SK-N-SH (cell line): ENCODE results near the gene SNTG2. TPM values are rescaled to one million over a fixed set of nuclear protein-coding genes. Genes with fewer than 3 reads are reported as not detected.

ENCODE experiments used
- CTCF ChIA-PET: fragments of 300-600, 350-600 bp; formaldehyde crosslinking; extraction: SDS; loops from one replicate; lab custom pipeline; 2021; lab: Yijun Ruan, JAX
- POLR2A ChIA-PET: fragments of 350-600 bp; sonication (Branson Sonifier 250); formaldehyde crosslinking; extraction: SDS; loops from one replicate; lab custom pipeline; 2020; ENCODE audit warnings: antibody characterized with exemption, inconsistent platforms; lab: Yijun Ruan, JAX
- DNase-seq: peaks from one replicate; pipeline ENCODE4 v3.0.0; 2012
- H2AFZ ChIP-seq: fragments of 200-600 bp; sonication (generic); 2 replicates; pipeline ENCODE4 v1.8.1; 2016; ENCODE audit warnings: antibody characterized with exemption, mild to moderate bottlenecking, low read depth
- H3F3A ChIP-seq: fragments of 200-600 bp; sonication (generic); replicated peaks from 2 replicates; pipeline ENCODE3; 2016; ENCODE audit warnings: antibody characterized with exemption, mild to moderate bottlenecking; ENCODE audit not compliant: insufficient read depth
- H3K27ac ChIP-seq, 2 experiments: fragments of 200-500 bp in 1 of 2; fragments of 200-600 bp in 1 of 2; sonication (Bioruptor generic) in 1 of 2; sonication (generic), shearing (Covaris generic) in 1 of 2; 2 replicates each; pipeline versions ENCODE4 v1.5.1 to v1.6.1; 2014 to 2016; ENCODE audit warnings: low read depth in 2 of 2, inconsistent platforms in 1 of 2, low read length in 1 of 2, mild to moderate bottlenecking in 1 of 2, mixed read lengths in 1 of 2
- H3K27me3 ChIP-seq: fragments of 200-600 bp; sonication (generic), shearing (Covaris generic); 2 replicates; pipeline ENCODE4 v1.6.1; 2016; ENCODE audit warnings: mixed run types; ENCODE audit not compliant: insufficient read depth
- H3K36me3 ChIP-seq, 2 experiments: fragments of 200-500 bp in 1 of 2; fragments of 200-600 bp in 1 of 2; sonication (Bioruptor generic) in 1 of 2; sonication (generic) in 1 of 2; replicated peaks in 1 of 2; 2 replicates each; pipeline versions ENCODE3 to v1.5.1; 2014 to 2016; ENCODE audit warnings: low read length in 1 of 2, mild to moderate bottlenecking in 1 of 2; ENCODE audit not compliant: insufficient read depth in 2 of 2, control insufficient read depth in 1 of 2
- H3K4me1 ChIP-seq, 2 experiments: fragments of 200-500 bp in 1 of 2; fragments of 200-600 bp in 1 of 2; sonication (Bioruptor generic) in 1 of 2; sonication (generic), shearing (Covaris generic) in 1 of 2; 2 replicates each; pipeline versions ENCODE4 v1.5.1 to v1.6.1; 2014 to 2016; ENCODE audit warnings: low read depth in 1 of 2, low read length in 1 of 2, mixed run types in 1 of 2; ENCODE audit not compliant: insufficient read depth in 2 of 2, control insufficient read depth in 1 of 2
- H3K4me2 ChIP-seq: fragments of 200-600 bp; sonication (generic), shearing (Covaris generic); 2 replicates; pipeline ENCODE4 v1.6.1; 2017; ENCODE audit warnings: mixed run types
- H3K4me3 ChIP-seq, 2 experiments: fragments of 200-500 bp in 1 of 2; fragments of 200-600 bp in 1 of 2; sonication (Bioruptor generic) in 1 of 2; sonication (generic), shearing (Covaris generic) in 1 of 2; 2 replicates each; pipeline versions ENCODE4 v1.5.1 to v1.8.1; 2014 to 2016; ENCODE audit warnings: low read depth in 2 of 2, inconsistent platforms in 1 of 2, low read length in 1 of 2, mild to moderate bottlenecking in 1 of 2, mixed read lengths in 1 of 2, moderate library complexity in 1 of 2
- H3K79me2 ChIP-seq: fragments of 200-600 bp; sonication (generic); 2 replicates; pipeline ENCODE4 v1.8.1; 2017; ENCODE audit warnings: mild to moderate bottlenecking; ENCODE audit not compliant: insufficient read depth
- H3K9ac ChIP-seq: fragments of 200-600 bp; sonication (generic); 2 replicates; pipeline ENCODE4 v1.6.1; 2017; ENCODE audit warnings: mixed run types
- H3K9me2 ChIP-seq: fragments of 200-600 bp; sonication (generic); 2 replicates; pipeline ENCODE4 v1.6.1; 2017; ENCODE audit warnings: mixed run types
- H3K9me3 ChIP-seq: fragments of 200-600 bp; sonication (generic); 2 replicates; pipeline ENCODE4 v1.6.1; 2017; ENCODE audit warnings: mixed run types, mild to moderate bottlenecking, moderate library complexity
- H4K20me1 ChIP-seq: fragments of 200-600 bp; sonication (generic); 2 replicates; pipeline ENCODE4 v1.6.1; 2017; ENCODE audit warnings: mild to moderate bottlenecking, mixed run types; ENCODE audit not compliant: insufficient read depth
- JUND ChIP-seq: IDR thresholded peaks from 2 replicates; pipeline ENCODE4 v1.4.0; 2012
- MXI1 ChIP-seq: IDR thresholded peaks from 2 replicates; pipeline ENCODE4 v1.6.1; 2012; ENCODE audit warnings: mild to moderate bottlenecking, low read depth, low read length, improper control_type of control experiment
- PBX3 ChIP-seq: IDR thresholded peaks from 2 replicates; pipeline ENCODE4; 2012
- RAD21 ChIP-seq: IDR thresholded peaks from 2 replicates; pipeline ENCODE4 v1.6.1; 2012; ENCODE audit warnings: mild to moderate bottlenecking, low read length
- RXRA ChIP-seq: IDR thresholded peaks from 2 replicates; pipeline ENCODE4 v1.4.0; 2012; ENCODE audit warnings: low read depth, mild to moderate bottlenecking, borderline replicate concordance
- SMC3 ChIP-seq: IDR thresholded peaks from 2 replicates; pipeline ENCODE4 v1.6.1; 2012; ENCODE audit warnings: low read depth, low read length, improper control_type of control experiment
- WGBS: methylation state at CpG from one replicate; pipeline ENCODE4 v1.1.6; 2017; ENCODE audit warnings: low lambda C conversion rate; 5-methylcytosine and 5-hydroxymethylcytosine counted together
- polyA plus RNA-seq, 3 experiments: library from polyadenylated mRNA; depleted of rRNA; stranded (reverse); fragments of >200 nt; gene quantifications; 2 replicates each; pipeline ENCODE4 v1.2.3, GENCODE V29; 2012
- TF ChIP-seq, protein P1 (sequence below): fragments of 150-350 bp; IDR thresholded peaks from 2 replicates; pipeline ENCODE4 v1.6.1; 2016; ENCODE audit warnings: mild to moderate bottlenecking, low read depth, low read length
- TF ChIP-seq, protein P2 (sequence below): IDR thresholded peaks from 2 replicates; pipeline ENCODE4 v1.4.0; 2012; ENCODE audit warnings: low read depth

SNTG2 gene
- polyA plus RNA-seq, 1 of the 3 experiments (the other 2 are of a cell fraction), result not detected

GRCh38 chr2:1406434-1406833, 455.8 kb downstream of the SNTG2 start:
- H3K4me1 ChIP-seq, result peaks cover 0 to 2% of the 10 kb centered on the region in 2 experiments; a peak in 1 of 4 replicates
- no peaks in the 10 kb centered on the region for H3K79me2 ChIP-seq
- no peak overlapping the region for H2AFZ ChIP-seq
- H3K4me3 ChIP-seq, result no peak overlapping the region
- H3K9me3 ChIP-seq, result no peaks in the 10 kb centered on the region
- POLR2A ChIA-PET, result no interaction called here
- TF ChIP-seq PBX3, result no peak
- no peak for TF ChIP-seq SMC3
- no peak for TF ChIP-seq RAD21
- TF ChIP-seq, protein P1, sequence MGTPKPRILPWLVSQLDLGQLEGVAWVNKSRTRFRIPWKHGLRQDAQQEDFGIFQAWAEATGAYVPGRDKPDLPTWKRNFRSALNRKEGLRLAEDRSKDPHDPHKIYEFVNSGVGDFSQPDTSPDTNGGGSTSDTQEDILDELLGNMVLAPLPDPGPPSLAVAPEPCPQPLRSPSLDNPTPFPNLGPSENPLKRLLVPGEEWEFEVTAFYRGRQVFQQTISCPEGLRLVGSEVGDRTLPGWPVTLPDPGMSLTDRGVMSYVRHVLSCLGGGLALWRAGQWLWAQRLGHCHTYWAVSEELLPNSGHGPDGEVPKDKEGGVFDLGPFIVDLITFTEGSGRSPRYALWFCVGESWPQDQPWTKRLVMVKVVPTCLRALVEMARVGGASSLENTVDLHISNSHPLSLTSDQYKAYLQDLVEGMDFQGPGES, result no peak
- no peak for TF ChIP-seq JUND
- TF ChIP-seq, protein P2, sequence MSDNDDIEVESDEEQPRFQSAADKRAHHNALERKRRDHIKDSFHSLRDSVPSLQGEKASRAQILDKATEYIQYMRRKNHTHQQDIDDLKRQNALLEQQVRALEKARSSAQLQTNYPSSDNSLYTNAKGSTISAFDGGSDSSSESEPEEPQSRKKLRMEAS, result no peak
- no peak for TF ChIP-seq MXI1
- TF ChIP-seq, all 33 proteins: peak for 0
- no peaks in the 10 kb centered on the region for H3K27me3 ChIP-seq
- no peak overlapping the region for H3K9ac ChIP-seq
- WGBS, result 6% methylated on average over 2 of the region's 2 CpGs
- no peaks in the 10 kb centered on the region for H3F3A ChIP-seq
- DNase-seq, result no peak
- no peaks in the 10 kb centered on the region for H3K36me3 ChIP-seq
- H3K9me2 ChIP-seq, result no peaks in the 10 kb centered on the region
- H3K27ac ChIP-seq, result no peak overlapping the region
- no peak overlapping the region for H3K4me2 ChIP-seq
- no peaks in the 10 kb centered on the region for H4K20me1 ChIP-seq
- CTCF ChIA-PET, result no interaction called here

- TF ChIP-seq RXRA, result no peak
- WGBS, result 26% methylated on average over 16 of the region's 16 CpGs
- CTCF ChIA-PET, result interaction anchor here (1.6 kb wide), 1 partner anchor 11 kb away, joined by 4 read pairs; no protein-coding TSS in a partner anchor
Observed at GRCh38 chr2:1407950-1408675, 457.5 kb downstream of the SNTG2 start.

More at GRCh38 chr2:1407950-1408675, 457.5 kb downstream of the SNTG2 start:
- Histone ChIP-seq H2AFZ (no peak overlapping the region), H3K27ac (no peak overlapping the region), H3K27me3 (no peaks in the 10 kb centered on the region), H3K4me3 (no peak overlapping the region), H3K9me3 (no peaks in the 10 kb centered on the region), H3K9me2 (no peaks in the 10 kb centered on the region), H3K9ac (no peak overlapping the region), H3K4me1 (peaks cover 0 to 2% of the 10 kb centered on the region in 2 experiments; a peak in 1 of 4 replicates), H4K20me1 (no peaks in the 10 kb centered on the region), H3K36me3 (no peaks in the 10 kb centered on the region), H3F3A (no peaks in the 10 kb centered on the region), H3K79me2 (no peaks in the 10 kb centered on the region), H3K4me2 (no peak overlapping the region)
- no peak for DNase-seq
- POLR2A ChIA-PET, result no interaction called here
